SU-DHL-6 (cell line): Measurements from ENCODE around the gene PLD1.
"Not testable (repeated sequence)": the region's sequence is repeated elsewhere in the genome, so short reads cannot be mapped to it uniquely, and the experiment has no call there.

Experiments used
- CTCF ChIP-seq: fragments of 200-600 bp; sonication (generic); IDR thresholded peaks from one replicate; pipeline ENCODE4 v1.5.1; 2017; ENCODE audit warnings: antibody characterized with exemption, mild to moderate bottlenecking, low read length, moderate library complexity; ENCODE audit not compliant: insufficient read depth, poor library complexity, severe bottlenecking
- EZH2phosphoT487 ChIP-seq: fragments of 200-600 bp; sonication (generic), shearing (Covaris generic); conservative IDR thresholded peaks from 2 replicates; pipeline ENCODE4 v1.6.1; 2018; ENCODE audit warnings: mild to moderate bottlenecking, antibody characterized with exemption, low read length, moderate library complexity, mixed read lengths

GRCh38 chr3:171562459-171562858 lies 247.8 kb downstream of the PLD1 start:
- TF ChIP-seq CTCF, EZH2phosphoT487: not testable (repeated sequence)
